ENCODE measurements around the gene SRD5A3.
A peak's percentile ranks its signal among the peaks of the same experiment; 100 is the strongest.

The SRD5A3 gene

DNA sequence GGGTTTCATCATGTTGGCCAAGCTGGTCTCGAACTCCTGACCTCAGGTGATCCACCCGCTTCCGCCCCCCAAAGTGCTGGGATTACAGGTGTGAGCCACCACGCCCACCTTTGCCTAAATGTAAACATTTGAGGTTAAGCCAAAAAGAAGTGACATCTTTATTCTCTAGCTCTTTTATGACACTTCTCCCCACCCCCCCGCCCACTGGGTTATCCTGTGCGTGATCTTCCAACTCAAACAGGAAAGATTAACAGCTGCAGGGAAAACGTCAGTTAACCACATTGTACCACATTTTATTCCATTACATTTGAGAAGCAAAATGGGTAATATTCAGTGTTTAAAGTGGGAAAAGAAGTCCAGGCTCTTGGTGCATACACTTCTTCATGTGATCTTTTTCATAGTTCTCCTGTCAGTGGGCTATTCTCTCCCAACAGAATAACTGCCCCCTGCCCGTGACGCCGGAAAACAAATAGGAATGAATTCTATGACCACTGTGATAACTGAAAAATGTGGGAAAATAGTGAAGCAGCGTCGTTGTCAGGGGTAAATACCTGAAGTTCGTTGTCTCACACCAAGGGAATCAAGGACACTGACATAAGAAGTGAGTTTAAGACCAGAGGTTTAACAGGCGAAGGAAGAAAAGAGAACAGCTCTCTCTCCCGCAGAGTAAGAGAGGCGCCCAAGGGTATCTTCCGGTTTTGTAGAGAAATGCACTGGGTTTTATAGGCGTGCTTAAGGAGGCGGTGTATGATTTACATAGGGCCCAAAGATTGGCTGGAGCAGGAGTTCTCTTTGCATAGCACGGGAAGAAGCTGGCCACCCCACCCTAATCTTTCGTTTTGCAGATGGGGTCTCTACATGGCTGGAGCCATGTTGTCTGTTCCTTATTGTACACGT is 9.7 kb upstream of the SRD5A3 start:
- no peak for TF ChIP-seq ZFX (IDR thresholded peaks at IDR 0.05)
- no peak for TF ChIP-seq CTCF (conservative IDR thresholded peaks at IDR 0.05)
- no peak overlapping the region for H3K27ac ChIP-seq

DNA sequence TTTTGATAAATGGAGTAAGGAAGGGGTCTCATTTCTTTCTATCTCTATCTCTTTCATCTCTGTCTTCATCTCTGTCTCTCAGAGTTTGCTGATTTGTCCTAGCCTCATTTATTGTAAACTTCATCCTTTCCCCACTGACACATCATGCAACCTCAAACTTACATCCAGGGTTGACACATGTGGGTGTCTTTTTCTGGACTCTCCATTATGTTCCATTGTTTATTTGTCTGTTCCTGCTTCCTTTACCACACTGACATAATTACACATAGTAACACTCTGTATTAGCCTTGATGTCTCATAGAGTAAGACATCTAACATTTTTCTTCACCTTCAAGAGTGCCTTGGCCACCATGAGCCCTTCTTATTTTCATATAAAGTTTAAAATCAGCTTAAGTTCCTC is 8.1 kb upstream of the SRD5A3 start:
- no peak overlapping the region for H3K27ac ChIP-seq
- no peak for TF ChIP-seq ZFX (IDR thresholded peaks at IDR 0.05)

- TF ChIP-seq CTCF (conservative IDR thresholded peaks at IDR 0.05) (no peak), ZFX (IDR thresholded peaks at IDR 0.05) (no peak)
- no peak overlapping the region for H3K27ac ChIP-seq
Observed at GRCh38 chr4:55338486-55338885, 7.6 kb upstream of the SRD5A3 start.

DNA sequence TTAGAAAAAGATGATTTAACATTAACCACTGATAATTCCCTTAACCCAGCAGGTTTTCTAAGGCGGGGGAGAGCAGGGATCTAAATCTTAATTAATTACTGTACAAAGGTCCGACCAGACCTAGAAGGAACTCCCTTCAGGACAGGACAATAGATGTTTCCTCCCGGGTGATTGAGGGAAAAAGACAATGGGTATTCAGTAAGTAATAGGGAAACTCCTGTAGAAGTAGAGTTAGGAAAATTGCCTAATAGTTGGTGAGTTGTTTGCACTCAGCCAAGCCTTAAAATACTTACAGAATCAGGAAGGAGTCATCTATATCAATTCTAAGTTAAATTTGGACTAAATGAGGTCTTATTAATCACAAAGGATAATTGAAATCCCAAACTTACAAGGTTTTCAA is 5.8 kb upstream of the SRD5A3 start:
- TF ChIP-seq CTCF (conservative IDR thresholded peaks at IDR 0.05) (no peak), ZFX (IDR thresholded peaks at IDR 0.05) (no peak)
- H3K27ac ChIP-seq: no peak overlapping the region

- no peak overlapping the region for H3K27ac ChIP-seq
- TF ChIP-seq ZFX (IDR thresholded peaks at IDR 0.05) (no peak), CTCF (conservative IDR thresholded peaks at IDR 0.05) (no peak)
Observed at GRCh38 chr4:55343887-55344286, 2.2 kb upstream of the SRD5A3 start.

GRCh38 chr4:55345054-55345453 is 988 bp upstream of the SRD5A3 start:
- TF ChIP-seq CTCF (conservative IDR thresholded peaks at IDR 0.05): no peak
- no peak for TF ChIP-seq ZFX (IDR thresholded peaks at IDR 0.05)
- H3K27ac ChIP-seq: no peak overlapping the region

GRCh38 chr4:55346851-55347255 is 811 bp downstream of the SRD5A3 start:
- peak overlapping the region; percentile 96 for H3K27ac ChIP-seq
- TF ChIP-seq CTCF (conservative IDR thresholded peaks at IDR 0.05) (no peak), ZFX (IDR thresholded peaks at IDR 0.05) (0 out of 2 replicates have a peak, but pooled peaks have one; percentile 70)

Measured in C4-2B (cell line).